ENCODE data around the gene DENND4A.
"Not testable (repeated sequence)": the region's sequence is repeated elsewhere in the genome, so short reads cannot be mapped to it uniquely, and the experiment has no call there.

The DENND4A gene

GRCh38 chr15:65626856-65627255 is 165.2 kb downstream of the DENND4A start:
- no peak for DNase-seq

- no peak for DNase-seq
Observed at GRCh38 chr15:65623103-65623502, 169.0 kb downstream of the DENND4A start.

GRCh38 chr15:65621638-65622037 is 170.5 kb downstream of the DENND4A start, which contains the start of gene SLC24A1:
Gene SLC24A1 (plus strand): TSS chr15:65621938. CDS start chr15:65624081, 2,143 bp downstream.
- no peak for DNase-seq

GRCh38 chr15:65620833-65621232 is 171.3 kb downstream of the DENND4A start:
- no peak for DNase-seq

DNA sequence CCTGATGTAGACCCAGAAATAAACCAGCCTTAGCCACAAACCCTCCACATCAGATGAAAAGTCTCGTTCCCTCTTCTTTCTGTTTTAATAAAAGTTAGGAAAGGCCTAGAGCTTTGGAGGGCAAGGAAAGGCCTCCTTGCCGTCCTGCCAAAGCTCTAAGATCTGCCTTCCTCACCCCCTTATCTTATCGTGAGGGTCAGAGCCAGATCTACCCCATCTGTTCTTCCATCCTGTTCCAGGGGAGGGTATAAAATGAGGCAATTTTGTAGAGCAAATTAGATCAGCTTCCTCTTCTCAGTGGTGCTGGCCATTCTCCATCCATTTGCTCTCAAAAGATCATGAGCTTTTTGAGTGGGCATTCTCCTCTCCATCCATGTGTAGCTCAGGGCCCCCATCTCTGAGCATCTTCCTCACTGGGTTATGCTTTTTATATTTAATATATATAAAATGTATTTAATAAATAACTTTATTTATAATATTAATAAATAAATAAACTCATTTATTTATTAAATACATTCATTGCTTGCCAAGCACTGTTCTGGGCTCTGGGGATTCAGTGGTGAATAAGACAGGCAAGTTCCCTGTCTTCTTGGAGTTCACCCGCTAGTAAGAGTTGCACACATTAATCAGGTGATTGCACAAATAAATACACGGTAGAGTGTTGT is 172.3 kb downstream of the DENND4A start:
- no peak for DNase-seq

DNA sequence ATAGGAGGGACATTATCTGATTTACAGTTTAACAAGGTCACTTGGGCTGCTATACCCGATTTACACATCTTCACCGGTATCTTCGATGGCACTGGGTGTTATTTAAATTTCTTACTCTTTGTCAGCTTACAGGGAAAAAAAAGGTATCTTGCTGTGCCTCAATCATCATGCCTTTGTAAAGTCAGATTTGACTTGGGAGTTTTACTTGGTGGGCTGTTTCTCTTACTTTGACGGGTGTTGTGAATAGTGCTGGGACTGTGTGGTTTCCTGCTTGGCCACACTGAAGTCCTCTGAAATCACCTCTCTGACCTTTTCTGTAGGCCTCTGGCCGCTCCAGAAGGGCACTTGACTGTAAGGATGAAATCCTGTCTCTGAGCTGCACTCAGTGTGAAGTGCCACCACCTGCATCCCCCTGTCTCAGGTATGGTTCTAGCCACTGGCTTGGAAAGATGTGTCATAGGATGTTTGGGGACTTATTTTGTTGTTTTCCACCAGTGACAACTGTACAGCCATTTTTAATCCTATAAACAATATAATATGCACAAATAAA is 173.5 kb downstream of the DENND4A start:
- no peak for DNase-seq

GRCh38 chr15:65615887-65616286 is 176.2 kb downstream of the DENND4A start:
- DNase-seq: not testable (repeated sequence)

- no peak for DNase-seq
Observed at GRCh38 chr15:65612949-65613744, 178.9 kb downstream of the DENND4A start.

GRCh38 chr15:65612616-65612946 is 179.5 kb downstream of the DENND4A start:
- DNase-seq: no peak

DNA sequence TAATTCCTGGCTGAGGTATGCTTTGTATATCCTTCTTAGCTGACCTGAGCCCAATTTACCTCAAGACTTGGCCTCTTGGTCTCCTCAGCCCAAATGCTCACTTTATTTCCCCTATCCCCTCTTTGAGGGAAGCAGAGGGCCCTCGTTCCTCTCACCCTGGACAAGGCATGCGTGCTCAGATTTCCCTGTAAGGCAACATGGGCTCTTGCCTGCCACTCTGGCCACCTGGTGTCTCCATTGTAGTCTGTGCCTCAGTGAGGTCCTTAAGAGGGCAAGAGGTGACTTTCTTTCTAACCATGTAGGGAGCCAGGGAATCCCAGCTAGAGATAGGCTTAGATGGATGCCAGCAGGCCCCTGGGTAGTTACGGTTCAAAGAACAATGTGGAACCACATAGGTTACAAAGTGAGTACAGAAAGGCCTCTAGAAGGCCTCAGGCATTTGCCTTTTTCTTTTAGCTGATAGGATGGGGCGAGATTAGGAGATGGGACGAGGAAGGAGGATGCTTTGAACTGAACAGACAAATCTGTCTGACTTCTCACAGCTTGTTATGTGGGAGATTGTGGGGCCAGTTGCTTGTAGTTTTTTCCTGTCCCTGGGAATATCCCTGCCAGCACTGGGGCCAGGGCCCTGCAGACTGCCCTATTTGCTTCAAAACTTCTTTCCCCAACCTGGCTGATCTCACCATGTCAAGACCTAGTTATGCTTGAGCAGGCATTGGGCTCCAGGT is 180.0 kb downstream of the DENND4A start:
- DNase-seq: no peak

DNA sequence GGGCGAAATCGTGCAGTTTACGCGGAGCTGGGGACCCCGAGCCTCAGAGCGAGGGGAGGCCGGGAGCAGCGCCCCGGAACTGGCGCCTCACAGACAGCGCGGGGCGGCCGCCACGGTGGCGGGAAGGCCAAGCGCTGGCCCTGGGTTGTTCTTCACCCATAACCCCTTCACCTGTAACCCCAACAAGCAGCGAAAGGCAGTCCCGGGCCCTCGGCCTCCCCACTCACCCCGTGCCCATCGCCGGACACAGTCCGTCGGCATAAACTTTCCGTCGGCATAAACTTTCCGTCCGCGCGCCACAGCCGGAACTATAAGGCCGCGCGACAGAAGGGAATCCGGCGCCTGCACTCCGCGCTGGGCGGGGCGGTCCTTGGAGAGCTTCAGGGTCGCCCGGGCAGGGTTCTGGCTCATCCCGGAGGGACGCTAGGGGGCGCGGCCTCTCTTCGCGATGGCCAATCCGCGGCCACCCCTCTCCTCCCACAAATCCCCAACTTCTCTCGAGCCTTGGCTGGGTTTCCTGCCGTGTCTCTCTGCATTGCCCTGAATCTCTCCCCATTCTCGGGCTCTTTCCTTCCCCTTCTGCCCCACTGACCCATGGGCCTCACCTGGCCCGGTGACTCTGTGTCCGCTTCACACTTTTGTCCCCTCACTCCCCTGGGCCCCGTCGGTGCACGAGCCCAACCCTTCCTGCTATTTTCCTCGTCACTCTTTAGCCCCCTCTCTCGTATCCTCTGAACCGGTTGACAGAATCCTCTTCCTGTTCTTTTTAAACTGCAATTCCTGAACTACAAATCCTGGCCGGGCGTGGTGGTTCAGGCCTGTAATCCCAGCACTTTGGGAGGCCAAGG is 181.0 kb downstream of the DENND4A start, which contains the start of gene INTS14:
INTS14 (minus strand) TSS at position 261 of the 848 bp plus-strand sequence. CDS start 3,751 bp downstream, outside the sequence.
- DNase-seq: peak; percentile 90 to 91

Measured in activated CD4-positive, alpha-beta T cell treated with anti-CD3 and anti-CD28 coated beads, Interleukin-2, amount 50 U/mL, for 4 hours (primary cell).